AG09309 (cell line): ENCODE data around the gene KLHL29.

ENCODE experiments used
- DNase-seq: peaks from one replicate; pipeline ENCODE4 v3.0.0-alpha.2; 2010; ENCODE audit warnings: low read depth
- H3K4me3 ChIP-seq: 2 replicates; pipeline ENCODE4 v1.5.1; 2011; ENCODE audit warnings: mild to moderate bottlenecking, low read depth, low read length, moderate library complexity; ENCODE audit not compliant: control insufficient read depth
- TF ChIP-seq, protein P1 (sequence below): IDR thresholded peaks from 2 replicates; pipeline ENCODE4 v1.5.1; 2011; ENCODE audit warnings: mild to moderate bottlenecking, low read depth, low read length, inconsistent platforms; ENCODE audit not compliant: insufficient read depth, control insufficient read depth; ENCODE audit errors: missing control alignments

Gene KLHL29

DNA sequence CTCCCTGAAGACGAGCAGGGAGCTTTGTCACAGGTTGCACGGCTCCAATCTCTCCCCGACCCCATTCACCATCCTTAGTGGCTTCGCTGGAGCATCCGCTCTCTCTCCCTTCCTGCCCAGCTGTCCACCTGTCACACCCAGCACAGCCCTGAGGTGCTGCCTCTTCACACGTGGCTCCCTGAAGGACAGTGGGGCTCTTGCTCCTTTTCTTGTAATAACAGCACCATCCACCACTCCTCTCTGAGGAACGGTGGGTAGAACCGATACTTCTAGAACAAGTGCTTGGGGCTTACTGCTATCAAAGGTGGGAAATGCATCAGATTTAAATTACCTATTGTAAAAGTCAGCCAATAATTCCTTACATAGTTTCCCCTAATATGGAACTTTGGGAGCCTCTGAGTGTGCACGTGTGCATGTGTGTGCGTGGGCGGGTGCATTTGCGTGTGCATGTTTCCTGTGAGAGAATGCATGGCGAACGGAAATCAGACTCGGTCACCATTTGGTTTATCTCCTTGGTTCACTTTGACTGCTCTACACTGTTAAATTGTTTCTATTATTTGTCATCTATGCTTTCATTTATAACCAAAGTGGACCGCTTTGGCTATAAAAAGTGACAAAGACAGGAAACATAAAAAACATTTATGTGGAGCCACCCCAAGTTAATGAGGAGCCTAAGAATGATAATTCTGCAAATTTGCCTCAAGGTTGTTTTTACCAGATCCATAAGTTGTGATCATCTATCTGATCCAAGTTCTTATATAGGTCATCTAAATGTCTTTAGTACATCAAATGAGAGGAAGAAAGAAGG lies 39.1 kb downstream of the KLHL29 start:
- TF ChIP-seq, protein P1, sequence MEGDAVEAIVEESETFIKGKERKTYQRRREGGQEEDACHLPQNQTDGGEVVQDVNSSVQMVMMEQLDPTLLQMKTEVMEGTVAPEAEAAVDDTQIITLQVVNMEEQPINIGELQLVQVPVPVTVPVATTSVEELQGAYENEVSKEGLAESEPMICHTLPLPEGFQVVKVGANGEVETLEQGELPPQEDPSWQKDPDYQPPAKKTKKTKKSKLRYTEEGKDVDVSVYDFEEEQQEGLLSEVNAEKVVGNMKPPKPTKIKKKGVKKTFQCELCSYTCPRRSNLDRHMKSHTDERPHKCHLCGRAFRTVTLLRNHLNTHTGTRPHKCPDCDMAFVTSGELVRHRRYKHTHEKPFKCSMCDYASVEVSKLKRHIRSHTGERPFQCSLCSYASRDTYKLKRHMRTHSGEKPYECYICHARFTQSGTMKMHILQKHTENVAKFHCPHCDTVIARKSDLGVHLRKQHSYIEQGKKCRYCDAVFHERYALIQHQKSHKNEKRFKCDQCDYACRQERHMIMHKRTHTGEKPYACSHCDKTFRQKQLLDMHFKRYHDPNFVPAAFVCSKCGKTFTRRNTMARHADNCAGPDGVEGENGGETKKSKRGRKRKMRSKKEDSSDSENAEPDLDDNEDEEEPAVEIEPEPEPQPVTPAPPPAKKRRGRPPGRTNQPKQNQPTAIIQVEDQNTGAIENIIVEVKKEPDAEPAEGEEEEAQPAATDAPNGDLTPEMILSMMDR = no peak
- DNase-seq = no peak
- H3K4me3 ChIP-seq = no peak overlapping the region

DNA sequence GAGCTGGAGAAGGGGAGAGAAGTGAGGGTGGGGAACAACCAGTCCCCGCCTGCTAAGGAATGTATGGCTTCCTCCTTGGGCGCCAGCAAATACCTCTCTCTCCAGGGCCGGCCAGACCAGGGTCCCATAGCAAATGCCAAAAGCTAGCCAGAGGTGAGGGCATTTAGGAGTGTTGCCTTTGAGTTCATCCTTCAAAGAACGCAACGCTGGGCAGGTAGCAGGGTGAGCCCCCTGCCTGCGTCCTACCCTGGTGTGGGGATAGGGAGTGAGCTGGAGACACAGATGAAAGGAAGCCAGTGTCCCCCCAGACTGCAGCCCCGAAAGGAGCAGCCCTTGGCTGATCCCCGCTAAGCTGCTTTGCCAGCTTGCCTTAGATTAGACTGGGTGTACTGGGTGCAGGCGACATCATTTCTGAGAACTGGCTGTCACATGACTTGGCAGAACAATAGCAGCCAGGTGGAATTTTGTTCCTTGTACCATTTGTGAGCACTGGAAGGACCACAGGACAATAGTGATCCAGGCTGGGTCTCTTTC lies 40.4 kb downstream of the KLHL29 start:
- DNase-seq = no peak
- H3K4me3 ChIP-seq = no peak overlapping the region
- TF ChIP-seq, protein P1 = no peak

GRCh38 chr2:23425885-23426262 lies 40.9 kb downstream of the KLHL29 start:
- DNase-seq = no peak
- no peak overlapping the region for H3K4me3 ChIP-seq
- TF ChIP-seq, protein P1 = no peak

DNA sequence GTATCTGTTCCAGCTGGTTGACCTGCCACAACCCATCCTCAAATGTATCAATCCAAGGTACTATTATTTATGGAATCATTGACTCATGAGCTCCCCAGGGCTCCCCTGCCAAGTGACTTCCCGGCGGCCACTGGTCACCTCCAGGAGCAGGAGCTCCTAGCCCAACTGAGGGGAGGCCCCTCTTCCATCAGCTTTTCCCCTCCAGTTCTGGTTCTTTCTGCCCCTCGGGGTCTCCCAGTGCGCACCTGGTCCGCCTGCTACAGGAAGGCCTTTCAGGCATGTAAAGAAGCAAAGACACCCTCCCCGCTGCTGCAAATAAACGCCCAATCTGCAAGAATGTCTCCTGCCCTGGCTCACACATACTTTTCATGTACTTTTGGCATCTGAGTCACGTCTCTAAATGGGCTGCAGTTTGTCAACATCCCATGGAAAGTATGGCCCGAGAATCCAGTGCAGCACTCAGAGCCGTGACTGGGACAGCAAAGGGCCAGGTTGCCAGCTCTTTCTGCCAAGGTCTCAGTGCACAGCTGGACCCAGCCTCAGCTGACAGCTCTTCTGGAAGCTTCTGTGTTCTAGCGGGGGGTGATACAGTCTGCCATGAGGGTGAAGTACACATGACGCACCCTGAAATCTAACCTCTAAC lies 41.4 kb downstream of the KLHL29 start:
- no peak for DNase-seq
- TF ChIP-seq, protein P1 = no peak
- no peak overlapping the region for H3K4me3 ChIP-seq

- TF ChIP-seq, protein P1 = no peak
- no peak for DNase-seq
- H3K4me3 ChIP-seq = no peak overlapping the region
Measured at GRCh38 chr2:23427350-23427749, 42.4 kb downstream of the KLHL29 start.

DNA sequence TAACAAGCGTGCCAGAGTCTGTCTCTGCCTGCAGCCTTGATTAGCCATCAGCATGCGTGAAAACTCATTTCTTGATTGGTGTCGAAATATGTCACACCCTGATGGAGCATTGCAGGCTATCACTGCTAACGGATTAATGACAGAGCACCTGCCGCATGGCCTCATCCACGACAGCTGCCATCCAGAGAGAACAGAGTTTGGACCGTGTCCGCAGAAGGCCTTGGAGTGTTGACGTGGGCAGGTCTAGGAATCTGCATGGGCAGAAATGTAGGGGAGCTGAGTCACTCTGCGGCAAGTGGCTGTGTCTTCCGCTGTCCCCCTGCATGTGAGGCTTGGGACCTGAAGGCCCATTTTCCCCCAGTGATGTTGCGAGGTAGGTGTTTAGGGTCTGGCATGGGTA lies 43.0 kb downstream of the KLHL29 start:
- no peak for DNase-seq

More for the DNA sequence above, 43.0 kb downstream of the KLHL29 start:
- H3K4me3 ChIP-seq = no peak overlapping the region
- TF ChIP-seq, protein P1 = no peak
